HFF-Myc (cell line): Measurements from ENCODE around the gene NSG1.

Experiments used
- DNase-seq: peaks from one replicate; pipeline ENCODE4 v3.0.0-alpha.2; 2011; ENCODE audit warnings: low read depth; ENCODE audit errors: extremely low read depth
- H3K4me3 ChIP-seq: replicated peaks from 2 replicates; pipeline ENCODE4 v1.5.1; 2011; ENCODE audit warnings: low read depth, mild to moderate bottlenecking, control low read depth, low read length
- CTCF ChIP-seq: IDR thresholded peaks from 2 replicates; pipeline ENCODE4 v1.5.1; 2012; ENCODE audit warnings: mild to moderate bottlenecking, low read depth, low read length, control low read depth; ENCODE audit errors: missing control alignments

Gene NSG1

GRCh38 chr4:4391866-4392265 lies 5.0 kb downstream of the NSG1 start:
- H3K4me3 ChIP-seq, result no peak overlapping the region
- no peak for TF ChIP-seq CTCF
- no peak for DNase-seq

GRCh38 chr4:4392501-4393183 lies 5.7 kb downstream of the NSG1 start:
- DNase-seq, result no peak
- no peak overlapping the region for H3K4me3 ChIP-seq
- no peak for TF ChIP-seq CTCF

GRCh38 chr4:4394644-4395043 lies 7.7 kb downstream of the NSG1 start:
- no peak overlapping the region for H3K4me3 ChIP-seq
- no peak for TF ChIP-seq CTCF
- no peak for DNase-seq

GRCh38 chr4:4395371-4395770 lies 8.5 kb downstream of the NSG1 start:
- no peak overlapping the region for H3K4me3 ChIP-seq
- no peak for TF ChIP-seq CTCF

GRCh38 chr4:4395849-4396627 lies 9.1 kb downstream of the NSG1 start:
- no peak for TF ChIP-seq CTCF
- DNase-seq, result no peak
- no peak overlapping the region for H3K4me3 ChIP-seq

More at GRCh38 chr4:4395371-4395770, 8.5 kb downstream of the NSG1 start:
- DNase-seq, result no peak

- no peak for DNase-seq
- H3K4me3 ChIP-seq, result no peak overlapping the region
- no peak for TF ChIP-seq CTCF
Measured at GRCh38 chr4:4396628-4397440, 9.9 kb downstream of the NSG1 start.
